D341Med (cell line): ENCODE results near the gene TBC1D21.

Source experiments
- DNase-seq: peaks from one replicate; pipeline ENCODE4 v3.0.0; 2012; ENCODE audit warnings: low spot score

Gene TBC1D21

GRCh38 chr15:73862276-73862675 is 11.1 kb upstream of the TBC1D21 start:
- DNase-seq = no peak

GRCh38 chr15:73865379-73865778 is 8.0 kb upstream of the TBC1D21 start:
- DNase-seq = no peak

- no peak for DNase-seq
These were observed 7.5 kb upstream of the TBC1D21 start for GRCh38 chr15:73865904-73866303.

- no peak for DNase-seq
These were observed 6.9 kb upstream of the TBC1D21 start for GRCh38 chr15:73866481-73866880.

- no peak for DNase-seq
These were observed 6.4 kb upstream of the TBC1D21 start for GRCh38 chr15:73866881-73867410.

GRCh38 chr15:73867426-73867825 is 5.9 kb upstream of the TBC1D21 start:
- no peak for DNase-seq

- no peak for DNase-seq
These were observed 5.4 kb upstream of the TBC1D21 start for GRCh38 chr15:73867956-73868355.

- no peak for DNase-seq
These were observed 4.0 kb upstream of the TBC1D21 start for GRCh38 chr15:73869216-73869995.

GRCh38 chr15:73870700-73871408 is 2.5 kb upstream of the TBC1D21 start:
- DNase-seq = no peak

GRCh38 chr15:73872346-73872745 is 1.0 kb upstream of the TBC1D21 start:
- no peak for DNase-seq

GRCh38 chr15:73873889-73874511 is 636 bp downstream of the TBC1D21 start:
- no peak for DNase-seq

GRCh38 chr15:73879426-73879825 is 6.1 kb downstream of the TBC1D21 start:
- DNase-seq = no peak

GRCh38 chr15:73881579-73882320 is 8.4 kb downstream of the TBC1D21 start:
- no peak for DNase-seq

GRCh38 chr15:73882761-73883419 is 9.5 kb downstream of the TBC1D21 start:
- no peak for DNase-seq

- no peak for DNase-seq
These were observed 10.8 kb downstream of the TBC1D21 start for GRCh38 chr15:73884159-73884558.

- no peak for DNase-seq
These were observed 12.8 kb downstream of the TBC1D21 start for GRCh38 chr15:73885954-73886700.

- no peak for DNase-seq
These were observed 13.5 kb downstream of the TBC1D21 start for GRCh38 chr15:73886717-73887345.

- DNase-seq = no peak
These were observed 14.1 kb downstream of the TBC1D21 start for GRCh38 chr15:73887481-73887880.

GRCh38 chr15:73888224-73889041 is 15.1 kb downstream of the TBC1D21 start:
- no peak for DNase-seq
